Activated CD4-positive, alpha-beta T cell treated with anti-CD3 and anti-CD28 coated beads for 48 hours (primary cell): ENCODE data around the gene BLACAT1.

ENCODE experiments used
- DNase-seq: peaks from one replicate; pipeline ENCODE4 v3.0.0-alpha.2; 2020

Gene BLACAT1

GRCh38 chr1:205453466-205453865 is 2.4 kb downstream of the BLACAT1 start:
- no peak for DNase-seq

- no peak for DNase-seq
Observed at GRCh38 chr1:205452933-205453332, 2.9 kb downstream of the BLACAT1 start.

GRCh38 chr1:205452364-205452763 is 3.5 kb downstream of the BLACAT1 start:
- no peak for DNase-seq

DNA sequence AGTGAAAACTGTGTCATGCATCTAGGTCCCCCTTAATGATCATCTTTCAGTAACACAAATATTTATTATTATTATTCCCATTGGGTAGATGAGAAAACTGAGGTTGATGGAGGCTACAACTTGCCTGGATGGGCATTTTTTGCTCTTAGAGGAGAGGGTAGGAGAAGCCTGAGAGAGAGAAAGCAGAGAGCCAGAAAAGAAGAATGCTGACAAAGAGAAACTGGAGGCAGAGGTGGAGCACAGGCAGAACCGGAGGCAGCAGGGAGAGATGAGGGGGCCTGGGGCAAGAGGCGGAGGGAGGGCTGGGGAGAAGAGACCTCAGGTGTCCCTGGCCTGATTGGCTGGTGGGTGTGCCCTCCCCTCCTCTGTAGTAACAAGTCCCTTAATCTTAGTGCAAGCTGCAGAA is 4.1 kb downstream of the BLACAT1 start:
- DNase-seq: no peak

DNA sequence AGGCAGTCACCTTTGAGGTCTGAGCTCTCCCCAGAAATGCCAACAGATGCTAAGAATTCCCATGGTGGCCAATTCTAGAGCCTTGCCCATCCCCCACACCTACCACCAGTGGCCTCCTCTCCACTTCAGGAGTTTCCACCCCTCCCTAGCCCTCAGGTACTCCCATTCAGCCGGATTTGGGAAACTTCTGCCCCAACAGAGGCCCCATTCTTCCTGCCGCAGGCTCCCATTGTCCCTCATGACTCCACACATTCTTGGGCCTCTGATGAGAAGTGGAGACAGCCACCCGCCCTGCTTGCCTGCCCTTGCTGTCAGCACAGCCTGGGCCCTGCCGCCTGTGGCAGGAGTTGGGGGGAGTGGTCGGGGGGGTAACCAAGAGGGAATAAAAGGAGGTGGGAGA is 4.6 kb downstream of the BLACAT1 start:
- DNase-seq: no peak

- no peak for DNase-seq
Observed at GRCh38 chr1:205450448-205450847, 5.4 kb downstream of the BLACAT1 start.

DNA sequence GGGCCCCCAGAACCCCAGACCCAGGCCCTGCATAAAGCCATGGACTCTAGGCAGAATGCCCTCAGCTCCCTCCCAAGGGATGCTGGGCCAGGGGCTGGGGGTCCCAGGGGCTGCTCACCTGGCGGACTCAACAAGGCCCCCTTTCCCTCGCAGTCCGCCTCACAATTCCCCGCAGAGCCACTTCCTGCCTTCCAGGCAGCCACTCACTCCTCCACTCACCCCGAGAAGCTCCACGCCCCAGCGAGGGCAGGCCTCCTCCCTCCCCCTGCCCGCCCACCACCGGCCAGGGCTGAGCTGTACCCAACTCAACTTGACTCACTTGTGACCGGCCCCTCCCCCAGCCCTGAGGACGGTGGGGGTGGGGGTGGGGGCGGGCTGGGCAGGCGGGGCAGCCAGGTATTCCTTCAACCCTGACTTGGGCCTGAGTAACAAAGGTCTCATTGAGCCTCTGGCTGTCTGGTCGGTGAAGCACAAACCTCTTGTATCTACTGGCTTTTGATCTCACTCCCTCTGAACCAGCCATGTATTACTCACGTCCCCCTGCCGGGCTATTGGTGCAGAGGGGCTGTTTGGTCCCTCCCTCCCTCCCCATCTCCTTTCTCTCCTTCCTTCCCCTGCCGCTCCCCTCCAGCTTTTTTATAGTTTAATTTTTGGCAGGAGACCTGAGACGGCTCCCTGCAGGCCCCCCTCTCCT is 5.9 kb downstream of the BLACAT1 start:
- peak; percentile 59 for DNase-seq

GRCh38 chr1:205449254-205449749 is 6.5 kb downstream of the BLACAT1 start:
- DNase-seq: no peak

DNA sequence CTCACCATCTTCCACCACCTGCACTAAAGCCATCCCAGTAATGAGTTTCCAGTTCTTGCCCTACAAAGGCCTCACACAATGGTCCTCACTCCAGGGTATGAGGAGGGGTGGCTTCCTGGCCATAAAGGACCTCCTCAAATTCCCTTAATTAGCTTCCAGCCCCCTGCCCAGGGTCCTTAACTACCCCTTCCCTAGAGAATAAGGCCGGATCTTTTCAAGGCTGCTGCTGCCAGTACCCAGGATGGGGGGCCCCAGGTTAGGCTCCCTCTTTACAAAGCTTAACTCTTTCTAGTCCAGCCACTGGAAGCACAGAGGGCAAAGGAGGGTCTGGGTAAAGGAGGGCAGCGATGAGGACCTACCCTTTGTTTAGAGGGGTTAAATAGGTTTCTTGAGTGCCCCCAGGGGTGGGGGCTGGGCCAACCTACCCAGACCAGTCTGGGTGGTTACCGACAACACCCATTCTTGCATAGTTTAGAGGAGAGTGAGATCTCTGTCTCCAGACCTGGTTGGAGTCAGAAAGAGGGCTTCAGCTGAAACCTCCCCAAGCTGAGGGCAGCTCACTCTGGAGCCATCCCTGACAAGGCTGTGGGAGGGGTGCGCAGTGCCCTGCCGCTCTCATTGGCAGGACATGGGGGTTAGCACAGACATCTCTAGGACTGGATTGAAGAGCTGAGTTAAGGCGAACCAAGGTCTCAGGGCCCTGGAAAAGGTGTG is 7.1 kb downstream of the BLACAT1 start:
- no peak for DNase-seq

GRCh38 chr1:205447457-205448341 is 8.1 kb downstream of the BLACAT1 start:
- no peak for DNase-seq

- no peak for DNase-seq
Observed at GRCh38 chr1:205446828-205447227, 9.0 kb downstream of the BLACAT1 start.

GRCh38 chr1:205445646-205445935 is 10.3 kb downstream of the BLACAT1 start:
- no peak for DNase-seq

- DNase-seq: no peak
Observed at GRCh38 chr1:205444931-205445645, 10.8 kb downstream of the BLACAT1 start.

GRCh38 chr1:205444300-205444930 is 11.4 kb downstream of the BLACAT1 start:
- no peak for DNase-seq

DNA sequence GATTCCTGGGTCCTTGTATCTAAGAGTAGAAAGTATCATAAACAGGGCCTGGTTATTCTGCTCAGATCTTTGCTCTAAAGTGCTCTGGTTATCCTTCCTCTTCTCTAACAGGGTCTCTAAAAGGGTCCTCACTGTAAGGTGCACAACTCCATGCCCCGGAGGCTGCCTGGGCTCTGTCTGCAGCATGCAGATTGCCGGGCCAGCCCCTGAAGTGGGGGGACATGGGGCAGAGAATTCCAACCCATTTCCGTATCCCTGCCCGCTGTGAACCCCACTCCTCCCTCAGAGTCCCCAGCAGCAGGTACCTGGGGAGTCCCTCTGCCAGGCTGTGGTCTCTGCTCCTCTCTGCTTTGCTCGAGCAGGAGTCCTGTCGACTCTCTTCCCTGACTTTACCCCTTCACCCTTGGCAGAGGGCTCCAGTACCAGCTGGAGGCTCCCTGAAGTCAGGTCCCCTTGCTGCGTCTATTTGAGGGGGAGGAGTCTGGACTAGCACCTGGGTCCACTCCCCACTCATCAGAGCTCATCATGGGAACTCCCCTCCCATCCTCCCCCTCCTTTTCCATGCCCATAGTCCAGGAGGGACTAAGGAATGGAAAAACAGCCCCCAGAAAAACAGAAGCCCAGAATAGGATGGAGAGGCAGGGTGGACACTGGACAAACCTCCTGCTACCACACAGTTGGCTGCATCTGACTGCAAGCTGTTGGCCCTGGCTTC is 12.1 kb downstream of the BLACAT1 start:
- no peak for DNase-seq

DNA sequence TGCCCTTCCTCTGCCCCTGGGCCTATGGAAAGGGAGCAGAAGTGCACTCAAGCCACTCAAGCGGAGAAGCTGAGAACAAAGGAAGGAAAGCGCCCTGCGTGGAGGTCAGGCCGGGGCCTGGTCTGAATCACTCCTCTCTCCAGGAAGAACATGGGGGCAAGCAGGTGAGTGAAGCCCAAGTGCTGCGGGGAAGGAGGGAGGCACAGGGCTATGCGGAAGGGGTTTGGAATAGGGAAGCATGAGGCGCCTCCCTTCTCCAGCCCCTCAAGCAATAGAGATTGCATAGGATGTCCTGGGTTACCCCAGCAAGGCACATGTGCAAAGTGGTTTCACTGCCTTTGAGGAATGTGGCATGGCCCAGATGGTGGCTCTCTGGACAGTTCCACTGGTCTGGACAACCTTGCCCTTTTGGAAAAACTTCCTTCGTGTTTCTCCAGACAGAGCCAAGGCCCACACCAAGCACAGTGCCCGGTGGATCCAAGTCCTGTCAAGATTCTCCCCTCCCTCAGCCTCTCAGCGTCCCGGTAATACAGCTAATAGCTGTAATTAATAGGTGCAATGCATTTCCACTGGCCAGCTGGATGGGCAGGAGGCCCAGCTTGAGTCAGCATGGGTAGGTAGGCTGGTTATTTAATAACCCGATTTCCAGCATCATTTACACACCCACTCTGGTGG is 13.7 kb downstream of the BLACAT1 start:
- DNase-seq: no peak

GRCh38 chr1:205441716-205442050 is 14.2 kb downstream of the BLACAT1 start:
- DNase-seq: no peak

- DNase-seq: no peak
Observed at GRCh38 chr1:205441318-205441633, 14.6 kb downstream of the BLACAT1 start.

- peak; percentile 77 for DNase-seq
Observed at GRCh38 chr1:205440476-205441317, 15.1 kb downstream of the BLACAT1 start.

DNA sequence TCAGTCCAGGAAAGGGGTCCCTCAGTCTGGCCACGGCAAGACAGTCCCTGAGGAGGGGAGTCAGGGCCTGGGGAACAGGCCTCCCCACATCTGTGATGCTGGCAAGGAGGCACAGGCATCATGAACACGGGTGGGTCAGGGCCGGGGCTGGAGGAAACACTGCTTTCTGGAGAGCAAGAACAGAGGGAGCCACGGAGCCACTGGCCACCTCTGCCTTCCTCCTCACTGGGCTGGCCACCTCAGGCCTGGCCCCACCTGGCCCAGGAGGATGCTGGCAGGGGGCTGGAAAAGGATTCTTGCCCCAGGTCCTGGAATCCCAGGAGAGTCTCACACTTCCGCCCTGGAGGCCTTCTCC is 15.7 kb downstream of the BLACAT1 start:
- no peak for DNase-seq
